SW 1271 (cell line): ENCODE results near the gene NSD2.

ENCODE experiments used
- DNase-seq, 2 experiments: peaks; one replicate each; lab custom pipeline; 2025; lab: John Stamatoyannopoulos, UW

NSD2 gene

GRCh38 chr4:1945124-1945895, 74.1 kb downstream of the NSD2 start:
- no peak for DNase-seq

- DNase-seq: no peak
Measured at GRCh38 chr4:1945912-1946311, 74.7 kb downstream of the NSD2 start.

GRCh38 chr4:1948232-1948631, 77.0 kb downstream of the NSD2 start:
- DNase-seq: no peak

GRCh38 chr4:1948892-1949436, 77.8 kb downstream of the NSD2 start:
- DNase-seq: no peak

DNA sequence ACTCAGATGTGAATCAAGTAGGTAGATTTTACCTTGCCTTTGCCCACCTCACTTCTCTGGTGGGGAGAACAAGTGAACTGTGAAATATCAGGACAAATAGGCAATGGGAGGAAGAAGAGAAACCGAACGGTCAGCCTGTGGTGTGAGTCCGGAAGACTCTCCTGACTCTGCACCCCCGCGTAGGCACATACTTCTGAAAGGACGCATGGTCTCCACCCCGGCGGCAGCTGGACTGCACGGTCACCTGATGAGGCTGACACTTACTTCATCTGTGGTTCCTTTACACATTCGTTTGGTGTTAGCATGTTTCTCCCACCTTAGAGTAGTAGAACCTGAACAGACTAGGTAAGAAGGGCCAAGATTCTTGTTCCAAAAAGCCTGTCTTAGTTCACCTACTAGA, 79.2 kb downstream of the NSD2 start:
- no peak for DNase-seq

DNA sequence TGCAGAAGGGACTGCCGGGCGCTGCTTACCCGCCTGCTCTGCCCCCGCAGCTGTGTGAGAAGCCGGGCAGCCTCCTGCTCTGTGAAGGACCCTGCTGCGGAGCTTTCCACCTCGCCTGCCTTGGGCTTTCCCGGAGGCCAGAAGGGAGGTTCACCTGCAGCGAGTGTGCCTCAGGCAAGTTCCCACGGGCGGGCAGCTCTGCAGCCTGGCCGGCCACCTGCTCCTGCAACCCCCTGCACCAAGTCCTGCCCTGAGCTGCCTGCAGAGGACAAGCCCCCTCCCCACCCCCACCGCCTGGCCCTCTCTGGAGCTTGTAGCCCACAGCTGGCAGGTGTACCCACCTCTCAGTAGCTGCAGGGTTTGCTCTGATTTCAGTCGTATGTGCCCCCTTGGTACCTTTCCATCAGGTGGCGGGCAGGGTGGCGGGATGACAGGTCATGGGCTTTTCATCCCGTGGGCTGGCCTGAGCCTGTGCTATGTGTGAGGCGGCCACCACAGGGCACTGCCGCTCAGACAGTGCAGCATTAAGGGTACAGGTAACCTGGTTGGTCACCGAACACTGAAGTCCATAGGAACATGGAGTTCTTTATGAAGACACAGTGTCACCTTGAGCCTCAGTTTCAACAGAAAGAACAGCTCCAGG, 81.0 kb downstream of the NSD2 start:
- no peak for DNase-seq

- no peak for DNase-seq
Measured at GRCh38 chr4:1952719-1953118, 81.5 kb downstream of the NSD2 start.

- DNase-seq: no peak
Measured at GRCh38 chr4:1953335-1953734, 82.1 kb downstream of the NSD2 start.

DNA sequence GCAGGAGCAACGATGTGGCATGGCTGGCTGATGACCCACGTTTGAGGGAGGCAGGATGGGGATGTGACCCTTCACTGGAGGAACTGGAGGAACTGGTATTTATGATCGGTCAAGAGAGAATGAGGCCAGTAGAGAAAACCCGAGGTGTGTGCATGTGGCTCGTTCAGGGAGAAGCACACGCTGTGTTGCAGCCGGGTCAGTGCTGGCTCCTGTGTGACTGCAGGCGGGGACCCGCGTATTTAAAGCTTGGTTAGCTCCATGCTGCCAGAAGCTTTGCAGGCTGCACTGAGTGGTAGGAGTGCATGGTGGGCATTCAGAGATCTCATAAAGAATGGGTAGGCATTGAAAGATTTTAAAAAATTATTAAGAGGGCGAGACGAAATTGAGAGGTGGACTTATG, 85.4 kb downstream of the NSD2 start:
- no peak for DNase-seq

DNA sequence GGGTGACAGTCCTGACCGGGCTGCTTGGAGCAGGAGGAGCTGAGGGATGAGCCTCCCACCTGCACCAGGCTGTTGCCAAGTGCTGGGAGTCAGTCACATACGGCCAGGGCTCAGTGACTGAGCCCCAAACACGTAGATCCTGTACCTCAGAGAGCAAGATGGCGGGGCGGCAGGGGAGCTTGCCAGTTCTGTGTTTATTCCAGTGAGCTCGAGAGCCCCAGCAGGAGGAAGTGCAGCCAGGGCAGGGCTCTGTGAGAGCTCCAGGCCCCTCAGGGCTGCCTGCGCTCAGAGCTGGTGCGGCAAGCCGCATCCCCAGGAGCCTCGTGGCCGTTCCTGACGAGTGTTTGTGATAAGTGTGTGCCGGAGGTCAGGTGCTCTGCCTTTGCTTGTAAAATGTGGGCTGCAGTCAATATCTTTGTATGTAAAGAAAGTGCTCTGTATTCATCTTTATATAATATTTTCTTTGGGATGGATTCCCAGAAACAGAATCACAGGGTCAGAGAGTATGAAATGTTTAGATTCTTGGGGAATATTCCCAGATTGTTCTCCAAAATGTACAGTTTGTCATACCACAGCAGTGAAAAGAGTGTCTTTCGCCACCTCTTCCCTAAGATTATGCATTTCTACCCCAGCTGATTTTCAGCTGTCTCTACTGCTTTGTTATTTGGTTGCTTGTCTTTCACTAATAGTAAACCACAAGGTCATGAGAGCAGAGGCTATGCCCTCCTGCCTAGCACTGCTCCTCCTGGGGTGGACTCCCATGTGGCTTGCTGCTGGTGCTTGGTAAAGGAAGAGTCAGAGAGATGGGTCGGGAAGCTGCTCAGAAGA, 87.3 kb downstream of the NSD2 start:
- DNase-seq: no peak

GRCh38 chr4:1959104-1959384, 87.9 kb downstream of the NSD2 start:
- no peak for DNase-seq

DNA sequence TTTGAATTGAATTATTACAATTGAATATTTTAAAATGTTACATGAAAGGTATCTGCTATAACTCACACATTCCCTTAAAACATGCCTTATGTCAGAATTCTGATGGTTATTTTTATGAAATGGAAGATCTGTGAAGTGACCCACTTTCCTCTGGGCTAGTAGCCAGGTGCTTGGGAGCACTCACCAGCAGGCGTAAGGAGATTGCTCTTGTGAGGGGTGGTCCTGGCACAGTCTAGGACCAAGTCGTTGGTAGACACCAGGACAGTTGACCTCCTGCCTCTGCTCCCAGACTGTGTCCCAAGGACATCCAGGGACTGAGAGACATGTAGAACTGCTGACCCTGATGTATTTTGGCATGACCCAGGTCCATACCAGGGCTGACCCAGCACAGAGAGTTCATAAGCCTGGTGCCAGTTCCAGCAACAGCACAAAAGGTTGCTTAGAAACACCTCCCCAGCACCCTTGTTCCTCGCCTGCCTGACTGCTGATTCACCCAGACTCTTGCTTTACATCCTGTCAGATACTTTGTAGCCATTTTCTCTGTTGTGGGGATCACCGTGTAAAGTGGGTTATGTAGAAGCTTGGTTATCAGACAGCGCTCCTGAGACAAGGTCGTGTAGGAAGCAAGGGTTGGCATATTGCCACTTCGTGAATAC, 89.1 kb downstream of the NSD2 start:
- DNase-seq: no peak

DNA sequence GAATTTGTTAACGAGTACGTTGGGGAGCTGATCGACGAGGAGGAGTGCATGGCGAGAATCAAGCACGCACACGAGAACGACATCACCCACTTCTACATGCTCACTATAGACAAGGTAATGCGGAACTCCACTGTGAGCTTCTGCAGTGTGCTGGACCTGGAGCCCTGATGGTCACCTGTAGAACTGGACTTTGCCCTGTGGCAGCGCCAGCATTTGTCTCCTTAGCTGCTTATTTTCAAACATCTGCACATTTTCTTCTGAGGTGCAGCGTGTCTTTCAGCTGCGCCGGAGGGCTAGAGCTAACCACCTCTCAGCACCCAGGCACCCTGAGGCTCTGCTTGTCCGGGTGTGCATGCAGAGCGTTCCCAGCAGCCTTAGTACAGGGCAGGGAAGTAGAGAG, 89.8 kb downstream of the NSD2 start:
- no peak for DNase-seq

GRCh38 chr4:1961563-1961962, 90.4 kb downstream of the NSD2 start:
- DNase-seq: no peak

- DNase-seq: no peak
Measured at GRCh38 chr4:1962980-1963379, 91.8 kb downstream of the NSD2 start.

- no peak for DNase-seq
Measured at GRCh38 chr4:1964443-1964842, 93.2 kb downstream of the NSD2 start.

DNA sequence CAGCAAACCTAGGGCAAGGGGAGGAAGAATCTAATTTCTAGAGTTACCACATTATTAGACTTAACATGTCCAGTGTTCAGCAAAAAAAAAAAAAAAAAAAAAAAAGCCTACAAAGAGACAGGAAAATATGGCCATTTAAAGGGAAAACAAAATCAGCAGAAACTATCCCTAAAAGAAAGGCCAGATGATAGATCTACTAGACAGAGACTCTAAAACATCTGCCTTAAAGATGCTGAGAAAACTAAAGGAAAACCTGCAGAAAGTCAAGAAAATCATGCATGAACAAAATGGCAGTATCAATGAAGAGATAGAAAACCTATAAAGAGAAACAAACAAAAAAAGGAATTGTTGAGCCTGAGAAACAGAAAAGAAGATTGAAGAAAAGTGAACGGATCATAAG, 93.8 kb downstream of the NSD2 start:
- no peak for DNase-seq

DNA sequence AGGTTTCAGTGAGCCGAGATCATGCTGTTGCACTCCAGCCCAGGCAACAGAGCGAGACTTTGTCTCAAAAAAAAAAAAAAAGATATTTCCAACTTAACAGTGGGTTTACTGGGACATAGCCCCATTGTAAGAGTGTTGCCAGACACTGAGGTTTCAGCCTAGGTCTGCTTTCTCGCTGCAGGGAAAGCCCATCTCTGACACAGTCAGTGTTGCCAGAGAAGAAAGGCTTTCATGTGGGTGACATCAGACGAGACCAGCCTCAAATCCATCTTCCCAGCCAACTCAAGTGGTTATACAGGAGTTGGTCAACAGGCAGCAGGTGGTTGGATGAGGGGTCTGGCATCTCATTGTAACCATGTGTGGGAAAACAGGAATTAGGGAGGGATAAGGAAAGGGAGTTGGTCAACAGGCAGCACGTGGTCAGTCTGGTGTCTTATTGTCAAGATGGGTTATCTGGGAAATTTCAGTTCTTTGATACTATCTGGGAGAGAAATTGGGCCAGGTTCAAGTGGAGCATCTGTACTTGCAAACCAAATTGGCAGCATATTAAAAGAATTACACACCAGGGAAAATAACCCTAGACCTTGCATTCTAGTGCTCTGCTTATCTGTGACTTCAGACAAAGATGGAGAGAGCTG, 96.4 kb downstream of the NSD2 start:
- DNase-seq: no peak

DNA sequence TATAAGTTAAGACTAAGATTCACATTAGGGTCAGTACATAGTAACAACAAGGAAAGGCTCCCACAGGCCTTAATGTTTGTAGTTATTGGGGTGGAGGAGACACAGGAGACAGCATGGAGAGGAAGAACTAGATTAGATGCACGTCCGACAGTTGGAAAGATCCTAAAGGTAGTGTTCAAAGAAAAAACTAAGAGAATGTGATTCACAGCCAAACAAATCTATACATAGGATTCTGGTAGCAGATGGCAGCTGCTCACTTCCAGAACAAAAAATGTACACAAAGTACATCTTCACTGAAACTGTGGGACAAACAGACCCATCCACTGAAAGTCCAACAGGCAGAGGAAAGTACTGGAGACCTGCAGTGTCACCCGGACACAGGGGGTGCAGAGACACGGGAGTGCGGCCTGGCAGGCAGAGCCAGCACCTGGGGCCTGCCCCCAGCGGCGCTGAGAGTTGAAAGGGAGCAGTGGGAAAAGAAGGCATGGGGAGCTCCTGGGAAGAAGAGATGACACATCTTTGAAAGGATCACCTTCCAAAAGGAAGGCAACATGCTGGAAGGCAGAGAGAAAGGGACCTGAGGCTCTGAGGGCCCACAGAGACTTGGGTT, 97.6 kb downstream of the NSD2 start:
- no peak for DNase-seq

- no peak for DNase-seq
Measured at GRCh38 chr4:1969928-1970723, 98.9 kb downstream of the NSD2 start.

DNA sequence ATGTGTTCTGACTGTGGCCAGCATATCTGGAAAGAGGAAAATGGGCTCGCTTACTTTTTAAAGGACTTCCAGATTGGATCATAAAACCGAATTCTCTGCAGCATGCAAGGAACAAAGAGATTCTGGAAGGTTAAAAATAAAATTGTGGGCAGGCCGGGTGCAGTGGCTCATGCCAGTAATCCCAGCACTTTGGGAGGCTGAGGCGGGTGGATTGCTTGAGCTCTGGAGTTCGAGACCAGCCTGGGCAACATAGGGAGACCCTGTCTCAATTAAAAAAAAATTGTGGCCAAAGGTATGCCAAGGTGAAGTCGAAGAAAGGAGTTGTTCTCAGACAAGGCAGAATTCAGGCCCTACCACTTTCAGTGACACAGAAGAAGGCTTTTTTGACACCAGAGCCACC, 99.7 kb downstream of the NSD2 start:
- no peak for DNase-seq
